ENCODE measurements around the gene NFIC.

DNA sequence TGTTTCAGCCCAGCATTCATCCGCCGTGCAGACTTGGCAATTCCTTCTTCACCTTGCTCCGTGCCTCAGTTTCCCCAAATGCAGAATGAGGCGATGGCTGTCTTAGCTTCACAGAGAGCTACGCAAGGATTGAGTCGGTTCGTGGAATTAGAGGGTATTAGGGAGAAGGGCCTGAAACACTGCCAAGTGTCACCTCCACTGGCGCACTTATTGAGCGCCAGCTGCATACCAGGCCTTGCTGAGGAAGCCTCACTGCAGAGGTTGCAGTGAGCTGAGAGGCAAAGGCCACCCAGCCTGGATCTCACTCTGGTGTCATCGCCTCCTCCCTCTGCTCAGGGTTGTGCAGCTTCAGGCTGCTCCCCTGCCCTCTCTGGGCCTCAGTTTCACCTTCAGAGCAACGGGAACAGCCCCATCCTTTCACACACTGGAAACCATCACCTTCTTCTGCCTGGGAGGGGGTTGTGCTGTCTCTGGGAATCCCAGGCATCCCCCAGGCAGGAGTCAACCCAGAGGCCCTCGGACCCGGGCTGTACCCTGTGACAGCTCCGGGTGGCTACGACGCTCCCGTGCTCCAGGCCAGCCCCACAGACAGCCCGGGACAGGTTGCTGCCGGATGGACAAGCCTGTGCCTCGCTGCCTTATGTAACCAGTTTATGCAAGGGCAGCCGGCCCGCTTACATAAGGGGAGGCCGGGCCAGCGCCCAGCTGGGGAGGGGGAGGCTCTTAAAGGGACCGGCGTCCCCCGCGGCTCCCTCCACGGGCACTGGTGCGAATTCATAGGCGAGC, 31.9 kb downstream of the NFIC start:
- TF ChIP-seq ZNF384 (IDR thresholded peaks at IDR 0.05; ENCODE audit: borderline replicate concordance, low read depth, low read length) (no peak), RAD21 (IDR thresholded peaks at IDR 0.05; ENCODE audit: insufficient read depth, low read depth, low read length) (no peak), ESRRA (IDR thresholded peaks at IDR 0.05; ENCODE audit: low read length) (no peak), HDAC6 (IDR thresholded peaks at IDR 0.05; ENCODE audit: unreplicated experiment) (no peak), ZBTB11 (CRISPR knock-in tag; IDR thresholded peaks at IDR 0.05) (no peak), RAD51 (IDR thresholded peaks at IDR 0.05) (no peak), KDM1A (IDR thresholded peaks at IDR 0.05; ENCODE audit: borderline replicate concordance) (no peak), STAT3 (IDR thresholded peaks at IDR 0.05; ENCODE audit: low read depth, low read length) (no peak), ZNF687 (IDR thresholded peaks at IDR 0.05) (no peak), TBL1XR1 (IDR thresholded peaks at IDR 0.05; ENCODE audit: low read depth, low read length) (no peak), IRF3 (IDR thresholded peaks at IDR 0.05) (no peak)
